ENCODE results near the gene CD68. TPM values are rescaled to one million over a fixed set of nuclear protein-coding genes. Genes with fewer than 3 reads are reported as not detected.

The CD68 gene
- total RNA-seq, 1 experiment from 2014 or later = 1.8 TPM

- intact Hi-C loops (cut with micrococcal nuclease; ENCODE audit: unreplicated experiment) = no loop called here
- Histone ChIP-seq H3K9me3 (ENCODE audit: low read depth, low read length, poor library complexity, severe bottlenecking) (no peaks in the 10 kb centered on the region), H3K27me3 (replicated peaks; ENCODE audit: insufficient read depth, low read depth, low read length, poor library complexity) (no peaks in the 10 kb centered on the region), H3K4me3 (ENCODE audit: low read depth, low read length, poor library complexity, severe bottlenecking) (no peak overlapping the region), H3K4me1 (ENCODE audit: insufficient read depth, low read length, poor library complexity, severe bottlenecking) (peaks cover 45% of the 10 kb centered on the region), H3K27ac (ENCODE audit: low read depth, low read length, poor library complexity, severe bottlenecking) (peak overlapping the region; percentile 53), H3K36me3 (ENCODE audit: insufficient read depth, low read length, poor library complexity, severe bottlenecking) (peaks cover 73% of the 10 kb centered on the region)
- no peak for DNase-seq (ENCODE audit: low spot score)
- CTCF ChIA-PET = interaction anchor here (0.9 kb wide), 1 partner anchor 16 kb away, joined by 3 read pairs; no protein-coding TSS in a partner anchor
- POLR2A ChIA-PET (ENCODE audit: low non-redundant PET) = no interaction called here
- no TSS peak for BruUV-seq (replicated peaks)
- TF ChIP-seq EZH2 (IDR thresholded peaks at IDR 0.05; ENCODE audit: borderline replicate concordance, low read depth, low read length, poor library complexity, severe bottlenecking) = no peak
- TF ChIP-seq CTCF (conservative IDR thresholded peaks at IDR 0.05; ENCODE audit: low read depth, low read length) = no peak
Observed at GRCh38 chr17:7576432-7576937, 3.0 kb upstream of the CD68 start.

- no peaks in the 10 kb centered on the region for H3K9me3 ChIP-seq (ENCODE audit: low read depth, low read length, poor library complexity, severe bottlenecking)
- peaks cover 73% of the 10 kb centered on the region for H3K36me3 ChIP-seq (ENCODE audit: insufficient read depth, low read length, poor library complexity, severe bottlenecking)
- peaks cover 56% of the 10 kb centered on the region for H3K4me1 ChIP-seq (ENCODE audit: insufficient read depth, low read length, poor library complexity, severe bottlenecking)
- H3K27me3 ChIP-seq (replicated peaks; ENCODE audit: insufficient read depth, low read depth, low read length, poor library complexity) = no peaks in the 10 kb centered on the region
- BruUV-seq (replicated peaks) = TSS peak; percentile 14
- TF ChIP-seq EZH2 (IDR thresholded peaks at IDR 0.05; ENCODE audit: borderline replicate concordance, low read depth, low read length, poor library complexity, severe bottlenecking) (no peak), CTCF (conservative IDR thresholded peaks at IDR 0.05; ENCODE audit: low read depth, low read length) (no peak)
- DNase-seq (ENCODE audit: low spot score) = no peak
- POLR2A ChIA-PET (ENCODE audit: low non-redundant PET) = no interaction called here
- CTCF ChIA-PET = interaction anchor here (0.9 kb wide), 1 partner anchor 17 kb away, joined by 3 read pairs; no protein-coding TSS in a partner anchor
- no peak overlapping the region for H3K4me3 ChIP-seq (ENCODE audit: low read depth, low read length, poor library complexity, severe bottlenecking)
- intact Hi-C loops (cut with micrococcal nuclease; ENCODE audit: unreplicated experiment) = no loop called here
- H3K27ac ChIP-seq (ENCODE audit: low read depth, low read length, poor library complexity, severe bottlenecking) = no peak overlapping the region
Observed at GRCh38 chr17:7577327-7578199, 1.9 kb upstream of the CD68 start.

- DNase-seq (ENCODE audit: low spot score) = no peak
- TF ChIP-seq EZH2 (IDR thresholded peaks at IDR 0.05; ENCODE audit: borderline replicate concordance, low read depth, low read length, poor library complexity, severe bottlenecking) = no peak
- no peak for TF ChIP-seq CTCF (conservative IDR thresholded peaks at IDR 0.05; ENCODE audit: low read depth, low read length)
- Histone ChIP-seq H3K4me1 (ENCODE audit: insufficient read depth, low read length, poor library complexity, severe bottlenecking) (peaks cover 61% of the 10 kb centered on the region), H3K27me3 (replicated peaks; ENCODE audit: insufficient read depth, low read depth, low read length, poor library complexity) (no peaks in the 10 kb centered on the region), H3K4me3 (ENCODE audit: low read depth, low read length, poor library complexity, severe bottlenecking) (no peak overlapping the region), H3K27ac (ENCODE audit: low read depth, low read length, poor library complexity, severe bottlenecking) (peak overlapping the region; percentile 74), H3K9me3 (ENCODE audit: low read depth, low read length, poor library complexity, severe bottlenecking) (no peaks in the 10 kb centered on the region), H3K36me3 (ENCODE audit: insufficient read depth, low read length, poor library complexity, severe bottlenecking) (peaks cover 53% of the 10 kb centered on the region)
- ChIA-PET CTCF (interaction anchor here (2.0 kb wide), 1 partner anchor 9 kb away, joined by 6 read pairs; no protein-coding TSS in a partner anchor), POLR2A (ENCODE audit: low non-redundant PET) (interaction anchor here (0.6 kb wide), 1 partner anchor 72 kb away, joined by 5 read pairs; no protein-coding TSS in a partner anchor)
- intact Hi-C loops (cut with micrococcal nuclease; ENCODE audit: unreplicated experiment) = loop anchor here (5.0 kb wide), 2 partner anchors 107 to 307 kb away; partner anchors contain the start of genes CHD3, TP53 and WRAP53
- BruUV-seq (replicated peaks) = no TSS peak
Observed at GRCh38 chr17:7579834-7580603, 581 bp downstream of the CD68 start.
